OCI-LY1 (cell line): ENCODE data around the gene CLN3.

Source experiments
- H2AFZ ChIP-seq: fragments of 200-600 bp; sonication (generic), shearing (Covaris generic); 2 replicates; pipeline ENCODE4 v1.6.0; 2014; ENCODE audit warnings: antibody characterized with exemption, mild to moderate bottlenecking, low read length
- H3F3A ChIP-seq: fragments of 200-600 bp; sonication (generic), shearing (Covaris generic); 2 replicates; pipeline ENCODE4 v1.6.0; 2014; ENCODE audit warnings: mild to moderate bottlenecking, antibody characterized with exemption, low read length, moderate library complexity; ENCODE audit not compliant: insufficient read depth
- H3K27ac ChIP-seq: fragments of 200-600 bp; sonication (generic); 2 replicates; pipeline ENCODE4 v1.5.1; 2014; ENCODE audit warnings: low read length, mixed run types, mild to moderate bottlenecking, low read depth; ENCODE audit not compliant: poor library complexity, severe bottlenecking
- H3K27me3 ChIP-seq: fragments of 200-600 bp; sonication (generic); 2 replicates; pipeline ENCODE4 v1.6.0; 2014; ENCODE audit warnings: antibody characterized with exemption, mild to moderate bottlenecking, low read length, moderate library complexity; ENCODE audit not compliant: insufficient read depth
- H3K36me3 ChIP-seq: fragments of 200-600 bp; sonication (generic); 2 replicates; pipeline ENCODE4 v1.6.1; 2014; ENCODE audit warnings: mild to moderate bottlenecking, antibody characterized with exemption, low read length, moderate library complexity, mixed read lengths; ENCODE audit not compliant: insufficient read depth
- H3K4me1 ChIP-seq: fragments of 200-600 bp; sonication (generic); 2 replicates; pipeline ENCODE4 v1.5.1; 2014; ENCODE audit warnings: mild to moderate bottlenecking, low read length, moderate library complexity; ENCODE audit not compliant: insufficient read depth, severe bottlenecking
- H3K4me2 ChIP-seq: fragments of 200-600 bp; sonication (generic), shearing (Covaris generic); 2 replicates; pipeline ENCODE4 v1.6.1; 2014; ENCODE audit warnings: low read length
- H3K4me3 ChIP-seq: fragments of 200-600 bp; sonication (generic); 2 replicates; pipeline ENCODE4 v1.5.1; 2014; ENCODE audit warnings: low read length, low read depth, mild to moderate bottlenecking, mixed read lengths; ENCODE audit not compliant: poor library complexity, severe bottlenecking
- H3K79me2 ChIP-seq: fragments of 200-600 bp; shearing (Covaris generic); 2 replicates; pipeline ENCODE4 v1.6.1; 2016; ENCODE audit warnings: mixed run types, low read length, mixed read lengths; ENCODE audit not compliant: insufficient read depth
- H3K9ac ChIP-seq: fragments of 200-600 bp; sonication (generic), shearing (Covaris generic); 2 replicates; pipeline ENCODE4 v1.6.1; 2014; ENCODE audit warnings: mild to moderate bottlenecking, low read length, mixed read lengths
- H3K9me2 ChIP-seq: fragments of 200-600 bp; sonication (generic), shearing (Covaris generic); 2 replicates; pipeline ENCODE4 v1.6.1; 2014; ENCODE audit warnings: low read depth, mild to moderate bottlenecking, low read length, mixed read lengths
- H3K9me3 ChIP-seq: fragments of 200-600 bp; shearing (Covaris generic); 2 replicates; pipeline ENCODE4 v1.6.1; 2014; ENCODE audit warnings: low read length, mixed read lengths
- H4K20me1 ChIP-seq: fragments of 200-600 bp; sonication (generic), shearing (Covaris generic); 2 replicates; pipeline ENCODE4 v1.6.0; 2016; ENCODE audit warnings: mild to moderate bottlenecking, low read length; ENCODE audit not compliant: insufficient read depth
- CTCF ChIP-seq: fragments of 200-600 bp; sonication (generic), shearing (Covaris generic); IDR thresholded peaks from 2 replicates; pipeline ENCODE4 v1.5.1; 2017; ENCODE audit warnings: mild to moderate bottlenecking, antibody characterized with exemption, low read length, moderate library complexity, mixed read lengths
- EZH2 ChIP-seq: fragments of 200-600 bp; sonication (generic), shearing (Covaris generic); IDR thresholded peaks from 2 replicates; pipeline ENCODE4 v1.8.0; 2017; ENCODE audit warnings: borderline replicate concordance, mixed run types, mild to moderate bottlenecking, antibody characterized with exemption, low read length, moderate library complexity, mixed read lengths

Gene CLN3

GRCh38 chr16:28478506-28479180, 13.2 kb downstream of the CLN3 start:
- H3K79me2 ChIP-seq = no peaks in the 10 kb centered on the region
- H4K20me1 ChIP-seq = no peaks in the 10 kb centered on the region
- no peaks in the 10 kb centered on the region for H3F3A ChIP-seq
- no peak overlapping the region for H3K4me3 ChIP-seq
- H3K4me1 ChIP-seq = peaks cover 3% of the 10 kb centered on the region
- no peak overlapping the region for H3K27ac ChIP-seq
- no peak overlapping the region for H3K4me2 ChIP-seq
- no peak overlapping the region for H2AFZ ChIP-seq
- peaks cover 25% of the 10 kb centered on the region; the same call in 1 of the 2 replicates for H3K36me3 ChIP-seq
- no peak overlapping the region for H3K9ac ChIP-seq
- H3K27me3 ChIP-seq = no peaks in the 10 kb centered on the region
- no peaks in the 10 kb centered on the region for H3K9me3 ChIP-seq
- no peaks in the 10 kb centered on the region for H3K9me2 ChIP-seq
- TF ChIP-seq EZH2 (no peak), CTCF (no peak)

GRCh38 chr16:28477311-28477920, 14.5 kb downstream of the CLN3 start:
- no peaks in the 10 kb centered on the region for H4K20me1 ChIP-seq
- no peaks in the 10 kb centered on the region for H3K9me3 ChIP-seq
- H3K9ac ChIP-seq = no peak overlapping the region
- no peaks in the 10 kb centered on the region for H3K79me2 ChIP-seq
- no peaks in the 10 kb centered on the region for H3K9me2 ChIP-seq
- no peak overlapping the region for H3K4me2 ChIP-seq
- H3K4me3 ChIP-seq = no peak overlapping the region
- H3K4me1 ChIP-seq = peaks cover 5% of the 10 kb centered on the region
- no peaks in the 10 kb centered on the region for H3F3A ChIP-seq
- no peaks in the 10 kb centered on the region for H3K27me3 ChIP-seq
- no peak overlapping the region for H2AFZ ChIP-seq
- TF ChIP-seq CTCF (no peak), EZH2 (no peak)
- no peak overlapping the region for H3K27ac ChIP-seq
- H3K36me3 ChIP-seq = peaks cover 24% of the 10 kb centered on the region; the same call in 1 of the 2 replicates

- no peak for TF ChIP-seq CTCF
- TF ChIP-seq EZH2 = no peak
- no peak overlapping the region for H3K9ac ChIP-seq
Observed at GRCh38 chr16:28475221-28475620, 16.7 kb downstream of the CLN3 start.

More at GRCh38 chr16:28475221-28475620, 16.7 kb downstream of the CLN3 start:
- H3F3A ChIP-seq = no peaks in the 10 kb centered on the region
- H2AFZ ChIP-seq = no peak overlapping the region
- H3K27ac ChIP-seq = no peak overlapping the region
- H3K27me3 ChIP-seq = no peaks in the 10 kb centered on the region
- H3K4me2 ChIP-seq = no peak overlapping the region
- peaks cover 5% of the 10 kb centered on the region for H3K4me1 ChIP-seq
- peaks cover 20% of the 10 kb centered on the region; the same call in 1 of the 2 replicates for H3K36me3 ChIP-seq
- no peaks in the 10 kb centered on the region for H3K79me2 ChIP-seq
- no peaks in the 10 kb centered on the region for H3K9me2 ChIP-seq
- H3K4me3 ChIP-seq = no peak overlapping the region
- no peaks in the 10 kb centered on the region for H4K20me1 ChIP-seq
- H3K9me3 ChIP-seq = no peaks in the 10 kb centered on the region
